HG02973 (cell line): ENCODE measurements around the gene HSPA12B.

Source experiments
- ATAC-seq: cut with Tn5 transposase; IDR thresholded peaks from one replicate; pipeline ENCODE4 v1.9.1; 2021; ENCODE audit warnings: moderate library complexity; ENCODE audit not compliant: unreplicated experiment

Gene HSPA12B

GRCh38 chr20:3765171-3765882 is 32.8 kb downstream of the HSPA12B start:
- ATAC-seq = no peak

- ATAC-seq = no peak
Measured at GRCh38 chr20:3766422-3767109, 34.1 kb downstream of the HSPA12B start.

GRCh38 chr20:3767110-3767426 is 34.6 kb downstream of the HSPA12B start:
- no peak for ATAC-seq

- ATAC-seq = peak; percentile 88
Measured at GRCh38 chr20:3767427-3768341, 35.2 kb downstream of the HSPA12B start, which contains the start of gene ADISSP. Gene ADISSP (minus strand): TSS chr20:3767753. CDS start chr20:3760100, 7,653 bp downstream.

- ATAC-seq = peak; percentile 26
Measured at GRCh38 chr20:3768342-3769130, 36.1 kb downstream of the HSPA12B start.

GRCh38 chr20:3771552-3772058 is 39.1 kb downstream of the HSPA12B start:
- no peak for ATAC-seq

GRCh38 chr20:3775457-3776108 is 43.1 kb downstream of the HSPA12B start:
- no peak for ATAC-seq

GRCh38 chr20:3777381-3777715 is 44.9 kb downstream of the HSPA12B start:
- ATAC-seq = no peak

- ATAC-seq = no peak
Measured at GRCh38 chr20:3777716-3778629, 45.5 kb downstream of the HSPA12B start.

- ATAC-seq = no peak
Measured at GRCh38 chr20:3778976-3779375, 46.5 kb downstream of the HSPA12B start.

- ATAC-seq = no peak
Measured at GRCh38 chr20:3781153-3781910, 48.8 kb downstream of the HSPA12B start, which contains the start of gene SPEF1. Gene SPEF1 (minus strand): TSS chr20:3781448. CDS start chr20:3781287, 161 bp downstream.

- ATAC-seq = no peak
Measured at GRCh38 chr20:3782597-3782996, 50.1 kb downstream of the HSPA12B start.

GRCh38 chr20:3783068-3783489 is 50.6 kb downstream of the HSPA12B start:
- ATAC-seq = no peak

GRCh38 chr20:3783511-3784195 is 51.2 kb downstream of the HSPA12B start:
- ATAC-seq = no peak

GRCh38 chr20:3784216-3784853 is 51.9 kb downstream of the HSPA12B start:
- no peak for ATAC-seq

GRCh38 chr20:3784863-3785239 is 52.4 kb downstream of the HSPA12B start:
- no peak for ATAC-seq
